Neural cell (in vitro differentiated cells): ENCODE results near the gene EREG.

Source experiments
- CTCF ChIP-seq: fragments of 450-650 bp; IDR thresholded peaks from 2 replicates; pipeline ENCODE4 v1.5.1; 2014; ENCODE audit warnings: antibody characterized with exemption, mild to moderate bottlenecking, moderate library complexity; ENCODE audit not compliant: poor library complexity, severe bottlenecking
- EP300 ChIP-seq: fragments of 450-650 bp; conservative IDR thresholded peaks from 2 replicates; pipeline ENCODE4 v1.6.1; 2014; ENCODE audit warnings: antibody characterized with exemption, mild to moderate bottlenecking, moderate library complexity; ENCODE audit not compliant: poor library complexity, severe bottlenecking
- MXI1 ChIP-seq: fragments of 450-650 bp; conservative IDR thresholded peaks from 2 replicates; pipeline ENCODE4 v1.6.1; 2014; ENCODE audit warnings: antibody characterized with exemption, mild to moderate bottlenecking; ENCODE audit not compliant: poor library complexity, severe bottlenecking
- POLR2AphosphoS5 ChIP-seq: IDR thresholded peaks from 2 replicates; pipeline ENCODE4 v1.6.1; 2012
- TF ChIP-seq, protein P1 (sequence below): IDR thresholded peaks from 2 replicates; pipeline ENCODE4 v1.6.1; 2012; ENCODE audit warnings: borderline replicate concordance

- TF ChIP-seq MXI1, result no peak
- TF ChIP-seq CTCF, result no peak
- no peak for TF ChIP-seq EP300
- no peak for TF ChIP-seq POLR2AphosphoS5
- TF ChIP-seq, protein P1, sequence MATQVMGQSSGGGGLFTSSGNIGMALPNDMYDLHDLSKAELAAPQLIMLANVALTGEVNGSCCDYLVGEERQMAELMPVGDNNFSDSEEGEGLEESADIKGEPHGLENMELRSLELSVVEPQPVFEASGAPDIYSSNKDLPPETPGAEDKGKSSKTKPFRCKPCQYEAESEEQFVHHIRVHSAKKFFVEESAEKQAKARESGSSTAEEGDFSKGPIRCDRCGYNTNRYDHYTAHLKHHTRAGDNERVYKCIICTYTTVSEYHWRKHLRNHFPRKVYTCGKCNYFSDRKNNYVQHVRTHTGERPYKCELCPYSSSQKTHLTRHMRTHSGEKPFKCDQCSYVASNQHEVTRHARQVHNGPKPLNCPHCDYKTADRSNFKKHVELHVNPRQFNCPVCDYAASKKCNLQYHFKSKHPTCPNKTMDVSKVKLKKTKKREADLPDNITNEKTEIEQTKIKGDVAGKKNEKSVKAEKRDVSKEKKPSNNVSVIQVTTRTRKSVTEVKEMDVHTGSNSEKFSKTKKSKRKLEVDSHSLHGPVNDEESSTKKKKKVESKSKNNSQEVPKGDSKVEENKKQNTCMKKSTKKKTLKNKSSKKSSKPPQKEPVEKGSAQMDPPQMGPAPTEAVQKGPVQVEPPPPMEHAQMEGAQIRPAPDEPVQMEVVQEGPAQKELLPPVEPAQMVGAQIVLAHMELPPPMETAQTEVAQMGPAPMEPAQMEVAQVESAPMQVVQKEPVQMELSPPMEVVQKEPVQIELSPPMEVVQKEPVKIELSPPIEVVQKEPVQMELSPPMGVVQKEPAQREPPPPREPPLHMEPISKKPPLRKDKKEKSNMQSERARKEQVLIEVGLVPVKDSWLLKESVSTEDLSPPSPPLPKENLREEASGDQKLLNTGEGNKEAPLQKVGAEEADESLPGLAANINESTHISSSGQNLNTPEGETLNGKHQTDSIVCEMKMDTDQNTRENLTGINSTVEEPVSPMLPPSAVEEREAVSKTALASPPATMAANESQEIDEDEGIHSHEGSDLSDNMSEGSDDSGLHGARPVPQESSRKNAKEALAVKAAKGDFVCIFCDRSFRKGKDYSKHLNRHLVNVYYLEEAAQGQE, result no peak
Measured at GRCh38 chr4:74410272-74410671, 45.3 kb downstream of the EREG start.
